ENCODE measurements around the gene CENPT. TPM values are rescaled to one million over a fixed set of nuclear protein-coding genes. Genes with fewer than 3 reads are reported as not detected.

CENPT gene
- polyA plus RNA-seq, 2 of the 4 experiments (the other 2 are of a cell fraction): 19.1 to 36.9 TPM

DNA sequence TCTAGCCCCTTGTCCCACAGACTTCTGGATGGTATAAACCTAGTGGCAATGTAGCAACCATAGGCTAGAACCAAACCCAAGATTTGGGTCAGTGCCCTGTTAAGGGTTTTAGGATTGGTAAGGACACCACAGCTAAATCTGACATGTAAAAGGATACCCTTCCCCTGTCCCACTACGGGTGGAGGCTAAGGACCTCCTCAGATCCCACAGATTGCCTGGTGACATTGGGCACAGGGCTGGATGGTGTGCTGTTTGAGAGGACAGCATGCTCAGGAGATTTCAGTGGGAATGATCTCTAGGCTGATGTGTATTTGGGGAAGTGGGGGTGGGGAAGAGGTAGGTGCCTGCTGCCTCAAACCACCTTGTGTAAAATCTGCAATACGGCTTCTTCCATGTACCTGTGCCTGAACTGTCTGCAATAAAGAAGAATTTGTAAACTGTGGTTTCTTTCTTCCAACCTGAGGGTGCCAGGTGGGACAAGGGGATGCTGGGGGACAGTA, 24.7 kb upstream of the CENPT start:
- H3K9me3 ChIP-seq: no peaks in the 10 kb centered on the region
- FAIRE-seq: no peak
- no peak for TF ChIP-seq PHF8 (IDR thresholded peaks at IDR 0.05; ENCODE audit: borderline replicate concordance, low read depth)
- TF ChIP-seq HDAC2 (IDR thresholded peaks at IDR 0.05): no peak
- TF ChIP-seq CHD4 (IDR thresholded peaks at IDR 0.05; ENCODE audit: borderline replicate concordance): no peak
- TF ChIP-seq FOSB (CRISPR knock-in tag; IDR thresholded peaks at IDR 0.05): no peak
- TF ChIP-seq SREBF2 (IDR thresholded peaks at IDR 0.05): no peak
- TF ChIP-seq, protein P1, sequence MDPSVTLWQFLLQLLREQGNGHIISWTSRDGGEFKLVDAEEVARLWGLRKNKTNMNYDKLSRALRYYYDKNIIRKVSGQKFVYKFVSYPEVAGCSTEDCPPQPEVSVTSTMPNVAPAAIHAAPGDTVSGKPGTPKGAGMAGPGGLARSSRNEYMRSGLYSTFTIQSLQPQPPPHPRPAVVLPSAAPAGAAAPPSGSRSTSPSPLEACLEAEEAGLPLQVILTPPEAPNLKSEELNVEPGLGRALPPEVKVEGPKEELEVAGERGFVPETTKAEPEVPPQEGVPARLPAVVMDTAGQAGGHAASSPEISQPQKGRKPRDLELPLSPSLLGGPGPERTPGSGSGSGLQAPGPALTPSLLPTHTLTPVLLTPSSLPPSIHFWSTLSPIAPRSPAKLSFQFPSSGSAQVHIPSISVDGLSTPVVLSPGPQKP (IDR thresholded peaks at IDR 0.05; ENCODE audit: low read depth, low read length): no peak
- TF ChIP-seq, protein P2, sequence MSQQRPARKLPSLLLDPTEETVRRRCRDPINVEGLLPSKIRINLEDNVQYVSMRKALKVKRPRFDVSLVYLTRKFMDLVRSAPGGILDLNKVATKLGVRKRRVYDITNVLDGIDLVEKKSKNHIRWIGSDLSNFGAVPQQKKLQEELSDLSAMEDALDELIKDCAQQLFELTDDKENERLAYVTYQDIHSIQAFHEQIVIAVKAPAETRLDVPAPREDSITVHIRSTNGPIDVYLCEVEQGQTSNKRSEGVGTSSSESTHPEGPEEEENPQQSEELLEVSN (IDR thresholded peaks at IDR 0.05; ENCODE audit: borderline replicate concordance, low read depth): no peak
- no peak for TF ChIP-seq JUNB (IDR thresholded peaks at IDR 0.05)
- no peak for TF ChIP-seq KDM1A (IDR thresholded peaks at IDR 0.05; ENCODE audit: low read depth)
- no peak for TF ChIP-seq RNF2 (IDR thresholded peaks at IDR 0.05; ENCODE audit: borderline replicate concordance, low read depth)
- TF ChIP-seq, protein P3, sequence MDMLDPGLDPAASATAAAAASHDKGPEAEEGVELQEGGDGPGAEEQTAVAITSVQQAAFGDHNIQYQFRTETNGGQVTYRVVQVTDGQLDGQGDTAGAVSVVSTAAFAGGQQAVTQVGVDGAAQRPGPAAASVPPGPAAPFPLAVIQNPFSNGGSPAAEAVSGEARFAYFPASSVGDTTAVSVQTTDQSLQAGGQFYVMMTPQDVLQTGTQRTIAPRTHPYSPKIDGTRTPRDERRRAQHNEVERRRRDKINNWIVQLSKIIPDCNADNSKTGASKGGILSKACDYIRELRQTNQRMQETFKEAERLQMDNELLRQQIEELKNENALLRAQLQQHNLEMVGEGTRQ (IDR thresholded peaks at IDR 0.05): no peak
- POLR2A ChIA-PET: no interaction called here
- H3K4me3 ChIP-seq: peak overlapping the region; percentile 99; the same call in 2 of the 3 replicates
- no peak for DNase-seq (ENCODE audit: low read depth in 1 of 2, low spot score in 1 of 2)
- CTCF ChIA-PET: interaction anchor here (0.9 to 3.0 kb wide), 7 partner anchors 11 to 204 kb away, joined by 3 to 25 read pairs (median 6); no protein-coding TSS in a partner anchor
- 71% methylated on average over 2 of the region's 2 CpGs for WGBS (ENCODE audit: missing lambda C conversion rate)
- peaks cover 24% of the 10 kb centered on the region; the same call in 2 of the 3 replicates for H3K4me1 ChIP-seq
- peak overlapping the region; percentile 95 to 97; a peak in 5 of 6 replicates for H3K27ac ChIP-seq
- no peak; a peak in 1 of 6 replicates for ATAC-seq
- H3K4me2 ChIP-seq: peak overlapping the region; percentile 99

DNA sequence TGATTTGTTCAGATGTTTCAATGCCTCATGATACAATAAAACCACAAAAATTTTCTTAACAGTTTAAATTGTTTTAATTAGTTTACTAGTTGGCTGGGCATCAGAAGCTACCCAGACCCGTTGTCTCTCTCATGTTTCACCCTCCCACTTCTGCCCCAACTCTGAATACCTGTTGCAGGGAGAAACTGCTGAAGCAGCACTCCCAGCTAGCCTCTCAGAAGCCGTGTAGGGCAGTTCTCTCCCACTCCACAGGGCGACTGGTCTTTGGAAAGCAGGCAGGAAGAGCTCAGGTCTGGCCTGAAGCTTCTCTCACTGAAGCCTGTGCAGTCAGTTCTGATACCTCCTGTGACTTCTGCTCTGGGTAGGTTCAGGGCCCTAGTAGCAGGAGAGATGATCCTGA, 23.8 kb upstream of the CENPT start:
- no peak for DNase-seq (ENCODE audit: low read depth in 1 of 2, low spot score in 1 of 2)
- no peak for FAIRE-seq
- Histone ChIP-seq H3K4me2 (no peak overlapping the region), H3K9me3 (no peaks in the 10 kb centered on the region), H3K27ac (no peak overlapping the region), H3K4me3 (no peak overlapping the region), H3K4me1 (peaks cover 24% of the 10 kb centered on the region; the same call in 2 of the 3 replicates)
- peak in 1 of 2 experiments; percentile 41; a peak in 3 of 6 replicates for ATAC-seq
- CTCF ChIA-PET: interaction anchor here (0.9 to 3.0 kb wide), 10 partner anchors 12 to 390 kb away, joined by 3 to 25 read pairs (median 5); partner anchors contain the start of gene ATP6V0D1
- POLR2A ChIA-PET: interaction anchor here (0.6 to 0.8 kb wide), 3 partner anchors 65 to 343 kb away, joined by 3 to 5 read pairs (median 3); partner anchors contain the start of genes RANBP10, RIPOR1 and TSNAXIP1
- peak; percentile 82 for TF ChIP-seq MAFK (IDR thresholded peaks at IDR 0.05; ENCODE audit: partially characterized antibody)
- no peak for TF ChIP-seq FOSL2 (IDR thresholded peaks at IDR 0.05)
- TF ChIP-seq FOSL2 (CRISPR knock-in tag; IDR thresholded peaks at IDR 0.05): no peak
- 90% methylated on average over 3 of the region's 3 CpGs for WGBS (ENCODE audit: missing lambda C conversion rate)

DNA sequence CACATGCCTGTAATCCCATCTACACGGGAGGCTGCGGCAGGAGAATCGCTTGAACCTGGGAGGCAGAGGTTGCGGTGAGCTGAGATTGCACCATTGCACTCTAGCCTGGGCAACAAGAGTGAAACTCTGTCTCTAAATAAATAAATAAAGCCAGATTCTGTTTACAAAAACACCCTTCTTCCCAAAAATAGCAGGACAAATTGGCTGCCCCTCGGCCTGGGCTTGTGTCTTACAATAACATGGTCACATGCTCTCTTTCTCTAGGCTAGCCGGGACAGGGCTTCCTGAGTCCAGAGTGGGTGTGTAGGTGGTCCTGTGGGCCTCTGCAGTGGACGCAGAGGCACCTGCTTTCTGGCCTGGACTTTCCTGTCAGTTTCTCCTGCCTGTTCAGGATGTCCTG, 22.2 kb upstream of the CENPT start:
- Histone ChIP-seq H3K4me3 (no peak overlapping the region), H3K4me1 (peaks cover 21% of the 10 kb centered on the region; the same call in 2 of the 3 replicates), H3K27ac (no peak overlapping the region), H3K9me3 (no peaks in the 10 kb centered on the region), H3K4me2 (no peak overlapping the region)
- DNase-seq (ENCODE audit: low read depth in 1 of 2, low spot score in 1 of 2): no peak
- no peak for TF ChIP-seq ZFP36 (IDR thresholded peaks at IDR 0.05; ENCODE audit: borderline replicate concordance, partially characterized antibody)
- TF ChIP-seq, protein P4, sequence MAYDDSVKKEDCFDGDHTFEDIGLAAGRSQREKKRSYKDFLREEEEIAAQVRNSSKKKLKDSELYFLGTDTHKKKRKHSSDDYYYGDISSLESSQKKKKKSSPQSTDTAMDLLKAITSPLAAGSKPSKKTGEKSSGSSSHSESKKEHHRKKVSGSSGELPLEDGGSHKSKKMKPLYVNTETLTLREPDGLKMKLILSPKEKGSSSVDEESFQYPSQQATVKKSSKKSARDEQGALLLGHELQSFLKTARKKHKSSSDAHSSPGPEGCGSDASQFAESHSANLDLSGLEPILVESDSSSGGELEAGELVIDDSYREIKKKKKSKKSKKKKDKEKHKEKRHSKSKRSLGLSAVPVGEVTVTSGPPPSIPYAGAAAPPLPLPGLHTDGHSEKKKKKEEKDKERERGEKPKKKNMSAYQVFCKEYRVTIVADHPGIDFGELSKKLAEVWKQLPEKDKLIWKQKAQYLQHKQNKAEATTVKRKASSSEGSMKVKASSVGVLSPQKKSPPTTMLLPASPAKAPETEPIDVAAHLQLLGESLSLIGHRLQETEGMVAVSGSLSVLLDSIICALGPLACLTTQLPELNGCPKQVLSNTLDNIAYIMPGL (CRISPR knock-in tag; IDR thresholded peaks at IDR 0.05; ENCODE audit: borderline replicate concordance): no peak
- TF ChIP-seq MAZ (IDR thresholded peaks at IDR 0.05; ENCODE audit: borderline replicate concordance, low read depth, low read length): no peak
- no peak for TF ChIP-seq NFE2L2 (conservative IDR thresholded peaks at IDR 0.05; ENCODE audit: low read length)
- TF ChIP-seq, protein P5, sequence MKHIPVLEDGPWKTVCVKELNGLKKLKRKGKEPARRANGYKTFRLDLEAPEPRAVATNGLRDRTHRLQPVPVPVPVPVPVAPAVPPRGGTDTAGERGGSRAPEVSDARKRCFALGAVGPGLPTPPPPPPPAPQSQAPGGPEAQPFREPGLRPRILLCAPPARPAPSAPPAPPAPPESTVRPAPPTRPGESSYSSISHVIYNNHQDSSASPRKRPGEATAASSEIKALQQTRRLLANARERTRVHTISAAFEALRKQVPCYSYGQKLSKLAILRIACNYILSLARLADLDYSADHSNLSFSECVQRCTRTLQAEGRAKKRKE (CRISPR knock-in tag; IDR thresholded peaks at IDR 0.05; ENCODE audit: low read depth): no peak
- TF ChIP-seq, protein P6, sequence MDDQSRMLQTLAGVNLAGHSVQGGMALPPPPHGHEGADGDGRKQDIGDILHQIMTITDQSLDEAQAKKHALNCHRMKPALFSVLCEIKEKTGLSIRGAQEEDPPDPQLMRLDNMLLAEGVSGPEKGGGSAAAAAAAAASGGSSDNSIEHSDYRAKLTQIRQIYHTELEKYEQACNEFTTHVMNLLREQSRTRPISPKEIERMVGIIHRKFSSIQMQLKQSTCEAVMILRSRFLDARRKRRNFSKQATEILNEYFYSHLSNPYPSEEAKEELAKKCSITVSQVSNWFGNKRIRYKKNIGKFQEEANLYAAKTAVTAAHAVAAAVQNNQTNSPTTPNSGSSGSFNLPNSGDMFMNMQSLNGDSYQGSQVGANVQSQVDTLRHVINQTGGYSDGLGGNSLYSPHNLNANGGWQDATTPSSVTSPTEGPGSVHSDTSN (IDR thresholded peaks at IDR 0.05): no peak
- no peak for TF ChIP-seq HOXB13 (CRISPR knock-in tag; IDR thresholded peaks at IDR 0.05; ENCODE audit: low read depth)
- no peak for TF ChIP-seq PHF8 (IDR thresholded peaks at IDR 0.05; ENCODE audit: borderline replicate concordance, low read depth)
- no peak for TF ChIP-seq MYC (IDR thresholded peaks at IDR 0.05; ENCODE audit: borderline replicate concordance, low read length)
- TF ChIP-seq JUNB (IDR thresholded peaks at IDR 0.05): no peak
- no peak for TF ChIP-seq NR3C1 (IDR thresholded peaks at IDR 0.05)
- TF ChIP-seq, protein P2 (IDR thresholded peaks at IDR 0.05; ENCODE audit: borderline replicate concordance, low read depth): no peak
- no peak for TF ChIP-seq CHD4 (IDR thresholded peaks at IDR 0.05; ENCODE audit: borderline replicate concordance)
- TF ChIP-seq, protein P1 (IDR thresholded peaks at IDR 0.05; ENCODE audit: low read depth, low read length): no peak
- WGBS (ENCODE audit: missing lambda C conversion rate): 82% methylated on average over 7 of the region's 7 CpGs
- no peak for FAIRE-seq
- POLR2A ChIA-PET: no interaction called here
- ATAC-seq: no peak
- CTCF ChIA-PET: interaction anchor here (0.6 to 3.0 kb wide), 6 partner anchors 10 to 199 kb away, joined by 3 to 25 read pairs (median 4); no protein-coding TSS in a partner anchor
